Endothelial cell of umbilical vein (primary cell): ENCODE results near the gene PSMC2.

Source experiments
- EZH2 ChIP-seq: IDR thresholded peaks from 2 replicates; pipeline ENCODE4 v1.6.1; 2012; ENCODE audit warnings: borderline replicate concordance, low read depth, mild to moderate bottlenecking, moderate library complexity, low read length, inconsistent platforms; ENCODE audit not compliant: severe bottlenecking
- JUN ChIP-seq: IDR thresholded peaks from 2 replicates; pipeline ENCODE4 v1.6.1; 2011; ENCODE audit warnings: borderline replicate concordance, low read depth; ENCODE audit not compliant: insufficient read length, insufficient read depth
- POLR2A ChIP-seq: IDR thresholded peaks from 2 replicates; pipeline ENCODE4 v1.6.1; 2012; ENCODE audit warnings: low read depth, mild to moderate bottlenecking, control low read depth, low read length
- POLR2AphosphoS5 ChIP-seq: IDR thresholded peaks from 2 replicates; pipeline ENCODE4 v1.6.1; 2012; ENCODE audit warnings: low read depth, mild to moderate bottlenecking, control low read depth, low read length, moderate library complexity; ENCODE audit not compliant: insufficient read depth
- TF ChIP-seq, protein P1 (sequence below), 2 donors: IDR thresholded peaks; 1 replicate in 1 of 2; 2 replicates in 1 of 2; pipeline ENCODE4 v1.5.1; 2011; ENCODE audit warnings: low read length in 2 of 2, mild to moderate bottlenecking in 2 of 2, moderate library complexity in 2 of 2, control low read depth in 1 of 2, inconsistent platforms in 1 of 2, low read depth in 1 of 2; ENCODE audit not compliant: insufficient read depth in 1 of 2; ENCODE audit errors: extremely low read depth in 1 of 2
- TF ChIP-seq, protein P2 (sequence below): IDR thresholded peaks from 2 replicates; pipeline ENCODE4 v1.6.1; 2011; ENCODE audit not compliant: insufficient read depth, insufficient read length

DNA sequence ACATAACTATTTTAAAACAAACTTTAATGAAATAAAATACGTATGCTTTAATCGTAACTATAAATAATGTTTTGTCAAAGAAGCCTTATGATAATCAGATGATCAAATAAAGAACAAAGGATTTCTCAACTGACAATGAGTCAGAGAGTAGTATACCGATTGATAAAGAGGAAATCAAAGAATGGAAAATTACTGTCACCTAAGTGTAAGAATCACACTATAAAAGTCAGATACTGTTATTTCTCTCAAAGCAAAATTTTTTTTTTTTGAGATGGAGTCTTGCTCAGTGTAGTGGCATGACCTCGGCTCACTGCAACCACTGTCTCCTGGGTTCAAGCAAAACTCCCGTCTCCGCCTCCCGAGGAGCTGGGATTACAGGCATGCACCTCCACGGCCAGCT, 21.7 kb upstream of the PSMC2 start:
- TF ChIP-seq, protein P1, sequence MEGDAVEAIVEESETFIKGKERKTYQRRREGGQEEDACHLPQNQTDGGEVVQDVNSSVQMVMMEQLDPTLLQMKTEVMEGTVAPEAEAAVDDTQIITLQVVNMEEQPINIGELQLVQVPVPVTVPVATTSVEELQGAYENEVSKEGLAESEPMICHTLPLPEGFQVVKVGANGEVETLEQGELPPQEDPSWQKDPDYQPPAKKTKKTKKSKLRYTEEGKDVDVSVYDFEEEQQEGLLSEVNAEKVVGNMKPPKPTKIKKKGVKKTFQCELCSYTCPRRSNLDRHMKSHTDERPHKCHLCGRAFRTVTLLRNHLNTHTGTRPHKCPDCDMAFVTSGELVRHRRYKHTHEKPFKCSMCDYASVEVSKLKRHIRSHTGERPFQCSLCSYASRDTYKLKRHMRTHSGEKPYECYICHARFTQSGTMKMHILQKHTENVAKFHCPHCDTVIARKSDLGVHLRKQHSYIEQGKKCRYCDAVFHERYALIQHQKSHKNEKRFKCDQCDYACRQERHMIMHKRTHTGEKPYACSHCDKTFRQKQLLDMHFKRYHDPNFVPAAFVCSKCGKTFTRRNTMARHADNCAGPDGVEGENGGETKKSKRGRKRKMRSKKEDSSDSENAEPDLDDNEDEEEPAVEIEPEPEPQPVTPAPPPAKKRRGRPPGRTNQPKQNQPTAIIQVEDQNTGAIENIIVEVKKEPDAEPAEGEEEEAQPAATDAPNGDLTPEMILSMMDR (IDR thresholded peaks at IDR 0.05; ENCODE audit: extremely low read depth in 1 of 2, insufficient read depth in 1 of 2, low read depth in 1 of 2, low read length in 2 of 2) = no peak
- TF ChIP-seq POLR2A = no peak
- no peak for TF ChIP-seq POLR2AphosphoS5
- TF ChIP-seq, protein P2, sequence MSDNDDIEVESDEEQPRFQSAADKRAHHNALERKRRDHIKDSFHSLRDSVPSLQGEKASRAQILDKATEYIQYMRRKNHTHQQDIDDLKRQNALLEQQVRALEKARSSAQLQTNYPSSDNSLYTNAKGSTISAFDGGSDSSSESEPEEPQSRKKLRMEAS = no peak
- no peak for TF ChIP-seq EZH2
- no peak for TF ChIP-seq JUN
